Neural cell (in vitro differentiated cells): ENCODE results near the gene PRAC2.

ENCODE experiments used
- CTCF ChIP-seq: fragments of 450-650 bp; IDR thresholded peaks from 2 replicates; pipeline ENCODE4 v1.5.1; 2014; ENCODE audit warnings: antibody characterized with exemption, mild to moderate bottlenecking, moderate library complexity; ENCODE audit not compliant: poor library complexity, severe bottlenecking
- EP300 ChIP-seq: fragments of 450-650 bp; conservative IDR thresholded peaks from 2 replicates; pipeline ENCODE4 v1.6.1; 2014; ENCODE audit warnings: antibody characterized with exemption, mild to moderate bottlenecking, moderate library complexity; ENCODE audit not compliant: poor library complexity, severe bottlenecking
- EZH2 ChIP-seq: fragments of 200-600, 300-800 bp; shearing (Covaris generic), sonication (generic); IDR thresholded peaks from 2 replicates; pipeline ENCODE4 v1.6.1; 2014; ENCODE audit warnings: antibody characterized with exemption, low read length, borderline replicate concordance, mild to moderate bottlenecking; ENCODE audit not compliant: insufficient read depth, poor library complexity, severe bottlenecking
- POLR2AphosphoS5 ChIP-seq: IDR thresholded peaks from 2 replicates; pipeline ENCODE4 v1.6.1; 2012
- RAD21 ChIP-seq: fragments of 450-650 bp; conservative IDR thresholded peaks from 2 replicates; pipeline ENCODE4 v1.6.1; 2014; ENCODE audit warnings: antibody characterized with exemption, mild to moderate bottlenecking, moderate library complexity
- REST ChIP-seq: IDR thresholded peaks from 2 replicates; pipeline ENCODE4 v1.6.1; 2012; ENCODE audit warnings: borderline replicate concordance
- SMC3 ChIP-seq: fragments of 450-650 bp; conservative IDR thresholded peaks from 2 replicates; pipeline ENCODE4 v1.6.1; 2014; ENCODE audit warnings: antibody characterized with exemption, mild to moderate bottlenecking, moderate library complexity; ENCODE audit not compliant: poor library complexity

GRCh38 chr17:48718227-48718760, 4.7 kb upstream of the PRAC2 start:
- no peak for TF ChIP-seq RAD21
- no peak for TF ChIP-seq EZH2
- TF ChIP-seq CTCF, result no peak
- TF ChIP-seq EP300, result no peak
- no peak for TF ChIP-seq SMC3
- TF ChIP-seq POLR2AphosphoS5, result no peak
- no peak for TF ChIP-seq REST
